Measurements from ENCODE around the gene MT1G. TPM values are rescaled to one million over a fixed set of nuclear protein-coding genes. Genes with fewer than 3 reads are reported as not detected.

Gene MT1G
- total RNA-seq, 1 experiment from 2014 or later, result 2.2 TPM

DNA sequence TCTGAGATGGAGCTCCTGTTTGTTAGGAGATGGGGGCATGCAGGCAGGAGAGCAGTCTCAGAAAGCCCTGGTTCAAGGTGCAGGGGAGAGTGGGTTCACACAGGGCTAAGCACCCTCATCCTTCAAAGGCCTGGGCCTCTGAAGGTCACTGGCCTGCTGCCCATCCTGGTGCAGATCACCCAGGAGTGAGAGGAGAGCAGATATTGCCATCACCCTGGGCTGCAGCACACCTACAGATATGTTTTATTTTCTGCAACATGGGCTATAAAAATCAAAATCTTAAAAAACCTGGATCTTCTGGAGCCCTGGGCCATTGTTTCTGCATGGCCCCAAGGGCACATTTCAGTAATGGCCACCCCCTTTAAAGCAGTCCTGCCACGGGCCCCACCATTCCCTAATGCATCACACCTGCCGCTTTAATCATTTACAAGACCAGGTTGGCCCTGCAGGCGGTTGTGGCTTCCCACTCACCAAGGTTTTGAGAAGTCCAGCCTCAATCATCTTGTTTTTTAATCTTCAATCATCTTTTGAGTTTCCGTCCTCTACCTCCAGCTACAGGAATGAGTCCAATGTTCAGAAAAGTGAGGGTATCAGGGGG, 41.7 kb upstream of the MT1G start:
- in situ Hi-C loops (cut with HindIII; ENCODE audit: low pct_unique_long_range_greater_than_20kb, low sequenced_read_pairs), result no loop called here

DNA sequence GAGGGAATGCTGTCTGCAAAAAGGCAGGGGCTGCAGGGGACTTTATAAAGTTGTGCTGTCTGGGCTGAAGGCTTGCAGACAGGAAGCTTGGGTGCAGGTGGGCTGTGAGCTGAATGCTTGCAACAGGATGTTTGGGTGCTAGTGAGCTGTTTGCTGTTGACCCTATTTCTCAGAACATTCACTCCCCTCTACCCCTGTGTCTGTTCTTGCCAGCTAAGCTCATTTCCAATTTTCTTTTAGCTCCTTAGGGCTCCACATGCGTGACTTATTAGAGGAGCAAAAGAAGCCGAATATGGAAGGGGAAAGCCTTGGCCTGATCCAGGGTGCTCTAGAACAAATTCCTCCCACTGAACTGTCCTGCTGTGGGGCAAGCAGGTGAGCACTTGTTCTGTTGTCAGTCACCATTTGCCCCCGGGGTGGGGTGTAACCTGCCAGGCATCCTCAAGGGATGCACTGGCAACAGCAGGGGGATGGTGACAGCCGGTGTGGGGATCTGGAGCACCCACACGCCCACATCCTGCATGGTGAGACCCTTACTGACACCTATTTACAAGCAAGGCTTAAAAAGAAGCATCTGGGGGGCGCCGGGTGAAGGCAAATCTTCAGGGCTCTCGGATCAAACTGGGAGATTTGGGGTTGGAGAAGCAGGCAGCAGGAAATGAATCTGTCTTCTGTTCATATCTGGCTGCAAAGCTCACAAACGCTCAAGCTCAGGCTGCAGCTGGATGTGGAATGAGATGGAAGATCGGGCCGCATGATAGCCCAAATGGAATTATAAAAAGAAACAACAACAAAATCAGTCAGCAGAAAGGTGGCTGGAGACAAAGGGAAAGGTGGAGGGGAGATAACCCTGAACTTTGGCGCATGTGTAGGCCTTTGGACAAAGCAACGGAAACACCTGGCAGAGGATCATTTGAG, 40.9 kb upstream of the MT1G start:
- Histone ChIP-seq H3K4me1 (ENCODE audit: control insufficient read depth, insufficient read depth, low read length) (peaks cover 9% of the 10 kb centered on the region; the same call in 1 of the 2 replicates), H3K27ac (ENCODE audit: low read length) (peak overlapping the region; percentile 21; the same call in 1 of the 2 replicates), H3K27me3 (ENCODE audit: control insufficient read depth, insufficient read depth, low read length) (no peaks in the 10 kb centered on the region), H3K4me3 (ENCODE audit: low read depth in 2 of 2, low read length in 2 of 2) (no peak overlapping the region), H3K36me3 (ENCODE audit: control insufficient read depth, insufficient read depth, low read length) (no peaks in the 10 kb centered on the region), H3K9me3 (ENCODE audit: control insufficient read depth, insufficient read depth, low read depth, low read length) (no peaks in the 10 kb centered on the region)
- DNase-seq (ENCODE audit: low read depth, low spot score) (no peak), ATAC-seq (peak; percentile 56; the same call in 1 of the 2 replicates)
- in situ Hi-C loops (cut with HindIII; ENCODE audit: low pct_unique_long_range_greater_than_20kb, low sequenced_read_pairs) (no loop called here), intact Hi-C loops (cut with micrococcal nuclease; ENCODE audit: unreplicated experiment) (no loop called here)
- no peak for TF ChIP-seq POLR2AphosphoS5 (IDR thresholded peaks at IDR 0.05; ENCODE audit: low read depth, low read length)
- no peak for TF ChIP-seq SIN3A (IDR thresholded peaks at IDR 0.05; ENCODE audit: borderline replicate concordance, insufficient read depth, low read depth, low read length)
- no TSS peak for BruUV-seq (replicated peaks)
- ChIA-PET POLR2A (no interaction called here), CTCF (no interaction called here)

More for the DNA sequence above, 41.7 kb upstream of the MT1G start:
- 0 out of 2 replicates have a peak, but pooled peaks have one; percentile 42 for ATAC-seq
- Histone ChIP-seq H3K4me1 (ENCODE audit: control insufficient read depth, insufficient read depth, low read length) (peaks cover 9% of the 10 kb centered on the region; the same call in 1 of the 2 replicates), H3K27ac (ENCODE audit: low read length) (no peak overlapping the region), H3K36me3 (ENCODE audit: control insufficient read depth, insufficient read depth, low read length) (no peaks in the 10 kb centered on the region), H3K9me3 (ENCODE audit: control insufficient read depth, insufficient read depth, low read depth, low read length) (no peaks in the 10 kb centered on the region), H3K4me3 (ENCODE audit: low read depth in 2 of 2, low read length in 2 of 2) (no peak overlapping the region), H3K27me3 (ENCODE audit: control insufficient read depth, insufficient read depth, low read length) (no peaks in the 10 kb centered on the region)
- ChIA-PET POLR2A (no interaction called here), CTCF (no interaction called here)
- intact Hi-C loops (cut with micrococcal nuclease; ENCODE audit: unreplicated experiment), result no loop called here
- BruUV-seq (replicated peaks), result no TSS peak
- TF ChIP-seq TCF7L2 (IDR thresholded peaks at IDR 0.05; ENCODE audit: low read depth, low read length) (no peak), POLR2AphosphoS5 (IDR thresholded peaks at IDR 0.05; ENCODE audit: low read depth, low read length) (no peak), SIN3A (IDR thresholded peaks at IDR 0.05; ENCODE audit: borderline replicate concordance, insufficient read depth, low read depth, low read length) (no peak)
- TF ChIP-seq, protein P1, sequence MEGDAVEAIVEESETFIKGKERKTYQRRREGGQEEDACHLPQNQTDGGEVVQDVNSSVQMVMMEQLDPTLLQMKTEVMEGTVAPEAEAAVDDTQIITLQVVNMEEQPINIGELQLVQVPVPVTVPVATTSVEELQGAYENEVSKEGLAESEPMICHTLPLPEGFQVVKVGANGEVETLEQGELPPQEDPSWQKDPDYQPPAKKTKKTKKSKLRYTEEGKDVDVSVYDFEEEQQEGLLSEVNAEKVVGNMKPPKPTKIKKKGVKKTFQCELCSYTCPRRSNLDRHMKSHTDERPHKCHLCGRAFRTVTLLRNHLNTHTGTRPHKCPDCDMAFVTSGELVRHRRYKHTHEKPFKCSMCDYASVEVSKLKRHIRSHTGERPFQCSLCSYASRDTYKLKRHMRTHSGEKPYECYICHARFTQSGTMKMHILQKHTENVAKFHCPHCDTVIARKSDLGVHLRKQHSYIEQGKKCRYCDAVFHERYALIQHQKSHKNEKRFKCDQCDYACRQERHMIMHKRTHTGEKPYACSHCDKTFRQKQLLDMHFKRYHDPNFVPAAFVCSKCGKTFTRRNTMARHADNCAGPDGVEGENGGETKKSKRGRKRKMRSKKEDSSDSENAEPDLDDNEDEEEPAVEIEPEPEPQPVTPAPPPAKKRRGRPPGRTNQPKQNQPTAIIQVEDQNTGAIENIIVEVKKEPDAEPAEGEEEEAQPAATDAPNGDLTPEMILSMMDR (IDR thresholded peaks at IDR 0.05), result no peak
- TF ChIP-seq, protein P2, sequence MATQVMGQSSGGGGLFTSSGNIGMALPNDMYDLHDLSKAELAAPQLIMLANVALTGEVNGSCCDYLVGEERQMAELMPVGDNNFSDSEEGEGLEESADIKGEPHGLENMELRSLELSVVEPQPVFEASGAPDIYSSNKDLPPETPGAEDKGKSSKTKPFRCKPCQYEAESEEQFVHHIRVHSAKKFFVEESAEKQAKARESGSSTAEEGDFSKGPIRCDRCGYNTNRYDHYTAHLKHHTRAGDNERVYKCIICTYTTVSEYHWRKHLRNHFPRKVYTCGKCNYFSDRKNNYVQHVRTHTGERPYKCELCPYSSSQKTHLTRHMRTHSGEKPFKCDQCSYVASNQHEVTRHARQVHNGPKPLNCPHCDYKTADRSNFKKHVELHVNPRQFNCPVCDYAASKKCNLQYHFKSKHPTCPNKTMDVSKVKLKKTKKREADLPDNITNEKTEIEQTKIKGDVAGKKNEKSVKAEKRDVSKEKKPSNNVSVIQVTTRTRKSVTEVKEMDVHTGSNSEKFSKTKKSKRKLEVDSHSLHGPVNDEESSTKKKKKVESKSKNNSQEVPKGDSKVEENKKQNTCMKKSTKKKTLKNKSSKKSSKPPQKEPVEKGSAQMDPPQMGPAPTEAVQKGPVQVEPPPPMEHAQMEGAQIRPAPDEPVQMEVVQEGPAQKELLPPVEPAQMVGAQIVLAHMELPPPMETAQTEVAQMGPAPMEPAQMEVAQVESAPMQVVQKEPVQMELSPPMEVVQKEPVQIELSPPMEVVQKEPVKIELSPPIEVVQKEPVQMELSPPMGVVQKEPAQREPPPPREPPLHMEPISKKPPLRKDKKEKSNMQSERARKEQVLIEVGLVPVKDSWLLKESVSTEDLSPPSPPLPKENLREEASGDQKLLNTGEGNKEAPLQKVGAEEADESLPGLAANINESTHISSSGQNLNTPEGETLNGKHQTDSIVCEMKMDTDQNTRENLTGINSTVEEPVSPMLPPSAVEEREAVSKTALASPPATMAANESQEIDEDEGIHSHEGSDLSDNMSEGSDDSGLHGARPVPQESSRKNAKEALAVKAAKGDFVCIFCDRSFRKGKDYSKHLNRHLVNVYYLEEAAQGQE (IDR thresholded peaks at IDR 0.05; ENCODE audit: insufficient read depth in 1 of 2, low read depth in 2 of 2, low read length in 1 of 2), result no peak
- DNase-seq (ENCODE audit: low read depth, low spot score), result no peak

All from Panc1 (cell line).